ENCODE measurements around the gene SF3A1. TPM values are rescaled to one million over a fixed set of nuclear protein-coding genes. Genes with fewer than 3 reads are reported as not detected.

The SF3A1 gene
- polyA plus RNA-seq, 4 donors: 141 to 175 (median 162) TPM

- no peak for DNase-seq (ENCODE audit: low read depth in 4 of 4, low spot score in 3 of 4)
Observed at GRCh38 chr22:30290342-30291057, 66.2 kb downstream of the SF3A1 start.

DNA sequence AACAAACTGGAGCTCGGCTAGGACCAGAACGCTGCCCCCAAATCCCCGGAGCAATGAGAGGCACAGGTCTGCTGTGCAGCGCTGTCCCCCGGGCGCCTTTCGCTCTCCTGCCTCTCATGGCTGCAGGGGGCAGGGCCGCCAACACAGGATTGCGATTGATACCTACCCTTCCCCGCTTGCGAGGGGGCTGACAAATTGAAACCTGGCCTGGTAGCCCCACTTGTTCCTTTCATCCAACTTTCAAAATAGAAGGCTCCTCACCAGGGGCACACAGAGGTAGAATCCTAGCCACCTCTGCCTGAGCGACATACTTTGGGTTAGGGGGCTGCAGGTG lies 66.7 kb downstream of the SF3A1 start:
- DNase-seq (ENCODE audit: low read depth in 4 of 4, low spot score in 3 of 4): no peak

GRCh38 chr22:30289141-30289979 lies 67.3 kb downstream of the SF3A1 start, which contains the start of gene CASTOR1:
CASTOR1 (minus strand) TSS chr22:30289505; CDS start chr22:30289497, 8 bp downstream.
- peak; percentile 92 to 97 (median 94) for DNase-seq (ENCODE audit: low read depth in 4 of 4, low spot score in 3 of 4)

DNA sequence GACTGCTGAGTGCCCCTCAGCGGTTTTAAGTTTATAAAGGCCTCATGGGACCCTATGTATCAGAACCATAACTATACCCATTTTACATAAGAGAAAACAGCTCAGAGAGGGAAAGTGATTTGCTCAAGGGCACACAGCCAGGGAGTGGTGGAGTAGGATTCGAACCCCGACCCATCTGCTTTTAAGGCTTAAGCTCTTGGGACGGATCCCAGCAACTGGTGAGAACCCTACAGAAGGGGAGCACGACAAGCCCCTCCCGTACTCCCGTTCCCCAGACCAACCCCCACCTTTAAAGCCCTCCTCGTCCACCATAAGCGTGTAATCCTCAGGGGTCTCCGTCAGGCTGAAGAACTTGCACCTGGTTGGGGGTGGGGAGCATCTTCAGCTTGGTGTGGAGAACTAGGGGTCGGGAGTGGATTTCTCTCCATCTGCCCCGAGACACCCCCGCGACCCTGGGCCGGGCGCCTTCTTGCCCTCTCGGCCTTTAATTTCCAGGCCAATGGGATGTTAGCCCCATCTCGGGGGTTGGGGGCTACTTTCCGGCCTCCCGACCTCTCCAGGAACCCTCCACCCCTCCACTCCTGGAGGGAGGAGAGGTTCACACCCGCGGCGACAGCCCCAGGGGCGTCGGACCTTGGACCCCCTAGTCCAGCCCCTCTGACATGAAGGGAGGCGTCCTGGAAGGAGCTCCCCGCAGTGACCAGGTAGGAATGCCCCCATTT lies 68.1 kb downstream of the SF3A1 start:
- no peak for DNase-seq (ENCODE audit: low read depth in 4 of 4, low spot score in 3 of 4)

DNA sequence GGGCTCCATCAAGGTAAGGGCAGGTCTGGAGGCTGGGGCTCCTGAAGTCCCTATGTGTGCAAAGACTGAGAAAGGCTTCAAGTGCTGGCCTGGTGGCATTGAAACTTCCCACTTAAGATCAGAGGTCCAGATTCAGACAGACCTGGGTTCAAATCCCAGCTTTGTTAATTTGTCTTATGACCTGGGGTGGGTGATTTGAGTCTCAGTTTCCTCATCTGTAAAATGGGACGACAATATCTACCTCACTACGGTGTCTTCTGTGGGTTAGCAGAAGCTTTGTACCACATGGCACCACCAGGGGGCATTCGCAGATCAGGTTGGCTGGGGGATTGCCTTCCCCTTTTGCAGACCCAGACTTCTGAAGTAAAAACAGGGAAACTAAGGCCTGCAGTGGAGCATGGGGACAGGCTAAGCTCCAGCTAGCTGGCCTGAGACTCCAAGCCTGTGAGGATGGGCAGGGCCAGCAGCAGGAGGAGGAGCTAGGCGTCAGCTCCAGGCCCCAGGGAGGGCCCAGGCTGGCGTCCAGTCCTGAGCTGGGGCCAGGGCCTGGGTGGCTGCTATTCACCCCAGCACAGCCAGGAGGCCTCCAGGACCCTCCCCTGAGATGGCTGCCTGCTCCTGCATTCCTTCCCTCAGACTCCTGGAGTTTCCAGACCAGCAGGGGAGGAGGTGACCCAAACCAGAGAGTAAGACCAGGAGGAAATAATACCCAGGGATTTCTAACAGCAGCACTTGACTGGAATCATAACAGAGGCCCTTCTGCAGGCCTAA lies 68.9 kb downstream of the SF3A1 start:
- peak in 1 of 4 donors; percentile 68 for DNase-seq (ENCODE audit: low read depth in 4 of 4, low spot score in 3 of 4)

- no peak for DNase-seq (ENCODE audit: low read depth in 4 of 4, low spot score in 3 of 4)
Observed at GRCh38 chr22:30286813-30287647, 69.7 kb downstream of the SF3A1 start.

DNA sequence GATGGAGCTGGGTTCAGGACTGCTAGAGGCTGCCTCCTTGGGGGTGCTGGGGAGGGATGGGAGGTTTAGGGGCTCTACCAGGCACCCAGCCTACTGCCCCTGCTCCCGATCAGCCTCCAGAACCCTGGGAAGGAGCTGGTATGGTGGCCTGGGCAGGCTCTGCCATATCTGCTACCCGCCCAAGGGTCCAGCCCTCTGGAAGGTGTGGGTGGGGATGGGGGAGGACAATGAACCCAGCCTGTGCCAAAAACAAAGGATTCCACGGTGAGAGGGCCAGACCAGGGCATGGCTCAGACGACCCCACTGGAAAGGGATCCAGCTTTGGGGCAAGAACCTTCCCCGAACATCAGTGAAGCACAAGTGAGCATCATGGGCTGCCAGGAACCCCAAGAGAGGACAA lies 70.4 kb downstream of the SF3A1 start:
- no peak for DNase-seq (ENCODE audit: low read depth in 4 of 4, low spot score in 3 of 4)

- no peak for DNase-seq (ENCODE audit: low read depth in 4 of 4, low spot score in 3 of 4)
Observed at GRCh38 chr22:30285846-30286200, 70.9 kb downstream of the SF3A1 start.

GRCh38 chr22:30285176-30285845 lies 71.4 kb downstream of the SF3A1 start:
- DNase-seq (ENCODE audit: low read depth in 4 of 4, low spot score in 3 of 4): no peak

- no peak for DNase-seq (ENCODE audit: low read depth in 4 of 4, low spot score in 3 of 4)
Observed at GRCh38 chr22:30284666-30285065, 72.0 kb downstream of the SF3A1 start.

DNA sequence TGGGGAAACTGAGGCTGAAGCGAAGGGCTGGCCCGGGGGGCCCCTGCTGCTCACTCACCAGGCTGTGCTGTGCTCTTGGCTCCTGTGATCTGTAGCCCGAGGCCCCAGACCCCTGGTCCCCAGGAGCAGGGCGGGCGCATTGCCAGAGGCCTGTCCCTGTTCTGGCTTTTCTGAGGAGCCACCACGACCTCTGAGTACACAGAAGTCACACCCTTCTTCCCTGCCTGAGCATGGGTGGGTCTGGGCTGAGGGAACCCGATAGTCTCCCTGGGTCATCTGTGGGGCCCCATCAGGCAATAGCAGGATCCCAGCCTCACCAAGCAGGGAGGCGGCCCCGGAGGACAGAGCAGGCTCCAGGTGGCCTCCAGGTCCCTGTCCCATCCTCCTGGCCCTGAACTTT lies 72.5 kb downstream of the SF3A1 start:
- DNase-seq (ENCODE audit: low read depth in 4 of 4, low spot score in 3 of 4): no peak

- DNase-seq (ENCODE audit: low read depth in 4 of 4, low spot score in 3 of 4): no peak
Observed at GRCh38 chr22:30283342-30283741, 73.4 kb downstream of the SF3A1 start.

DNA sequence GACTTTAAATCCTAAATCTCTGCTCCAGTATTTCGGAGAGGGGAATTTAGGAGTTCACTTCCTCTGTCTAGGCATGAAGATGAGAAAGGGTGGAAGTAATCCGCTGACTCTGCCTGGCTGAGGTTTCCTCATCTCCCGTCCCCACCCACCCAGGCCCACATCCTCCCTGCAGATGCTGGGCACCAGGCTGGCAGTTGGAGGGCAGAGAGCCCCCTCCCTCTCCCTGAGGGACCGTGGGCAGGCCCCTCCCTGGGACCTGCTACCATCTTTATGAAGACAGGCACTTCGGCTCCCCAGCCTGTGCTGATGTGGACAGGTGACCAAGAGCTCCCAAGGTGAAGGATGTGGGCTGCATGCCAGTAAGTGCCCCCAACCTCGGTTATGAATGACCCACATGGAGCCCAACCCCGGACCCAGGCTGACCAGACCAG lies 74.1 kb downstream of the SF3A1 start:
- no peak for DNase-seq (ENCODE audit: low read depth in 4 of 4, low spot score in 3 of 4)

Other genes with a start within 250 kb of the SF3A1 start
- 1 to 10 TPM; 1.8 to 2.0 (median 1.9) TPM for gene LIF, start 110.1 kb downstream of the SF3A1 start, polyA plus RNA-seq (ENCODE audit: insufficient read length in 4 of 4)
- gene OSM, start 90.0 kb downstream of the SF3A1 start, polyA plus RNA-seq (ENCODE audit: insufficient read length in 4 of 4): under 1 TPM in 2 of 4 donors, not detected in 2; 0.18 to 0.22 TPM
- gene CASTOR1, start 67.4 kb downstream of the SF3A1 start, polyA plus RNA-seq (ENCODE audit: insufficient read length in 4 of 4): 10 to 100 TPM in 2 of 4 donors, 1 to 10 TPM in 2; 9.6 to 13.7 (median 10.5) TPM
- 10 to 100 TPM; 11.7 to 17.6 (median 14.4) TPM for gene TBC1D10A, start 30.0 kb downstream of the SF3A1 start, polyA plus RNA-seq (ENCODE audit: insufficient read length in 4 of 4)
- 1 to 10 TPM; 4.9 to 7.6 (median 5.3) TPM for gene CCDC157, start 113 bp upstream of the SF3A1 start, polyA plus RNA-seq (ENCODE audit: insufficient read length in 4 of 4)
- gene RNF215, start 30.5 kb upstream of the SF3A1 start, polyA plus RNA-seq (ENCODE audit: insufficient read length in 4 of 4): 10 to 100 TPM; 18.3 to 22.9 (median 21.8) TPM
- 1 to 10 TPM; 4.0 to 7.3 (median 6.1) TPM for gene SEC14L2, start 40.1 kb upstream of the SF3A1 start, polyA plus RNA-seq (ENCODE audit: insufficient read length in 4 of 4)
- 10 to 100 TPM in 1 of 4 donors, 1 to 10 TPM in 3; 7.3 to 14.1 (median 7.8) TPM for gene MTFP1, start 68.9 kb upstream of the SF3A1 start, polyA plus RNA-seq (ENCODE audit: insufficient read length in 4 of 4)
- gene SEC14L3, start 115.1 kb upstream of the SF3A1 start, polyA plus RNA-seq (ENCODE audit: insufficient read length in 4 of 4): under 1 TPM in 1 of 4 donors, not detected in 3; 0.05 TPM
- gene SEC14L4, start 148.8 kb upstream of the SF3A1 start, polyA plus RNA-seq (ENCODE audit: insufficient read length in 4 of 4): under 1 TPM; 0.33 to 0.71 (median 0.52) TPM
- 1 to 10 TPM; 4.6 to 9.5 (median 7.8) TPM for gene SEC14L6, start 189.8 kb upstream of the SF3A1 start, polyA plus RNA-seq (ENCODE audit: insufficient read length in 4 of 4)
- gene GAL3ST1, start 217.8 kb upstream of the SF3A1 start, polyA plus RNA-seq (ENCODE audit: insufficient read length in 4 of 4): 10 to 100 TPM; 25.3 to 42.8 (median 27.1) TPM
- 10 to 100 TPM; 65.8 to 74.7 (median 72.1) TPM for gene PES1, start 235.0 kb upstream of the SF3A1 start, polyA plus RNA-seq (ENCODE audit: insufficient read length in 4 of 4)